ENCODE data around the gene MAP3K9.

- TF ChIP-seq PATZ1 (CRISPR knock-in tag; IDR thresholded peaks at IDR 0.05; ENCODE audit: borderline replicate concordance) (no peak), POU6F1 (CRISPR knock-in tag; IDR thresholded peaks at IDR 0.05; ENCODE audit: borderline replicate concordance, low read depth) (no peak), ZC3H10 (CRISPR knock-in tag; IDR thresholded peaks at IDR 0.05) (no peak), SNAI2 (CRISPR knock-in tag; IDR thresholded peaks at IDR 0.05) (no peak), RARB (CRISPR knock-in tag; IDR thresholded peaks at IDR 0.05) (no peak), TCF4 (CRISPR knock-in tag; IDR thresholded peaks at IDR 0.05; ENCODE audit: borderline replicate concordance) (no peak), OSR1 (CRISPR knock-in tag; IDR thresholded peaks at IDR 0.05) (no peak)
- TF ChIP-seq, protein P1, sequence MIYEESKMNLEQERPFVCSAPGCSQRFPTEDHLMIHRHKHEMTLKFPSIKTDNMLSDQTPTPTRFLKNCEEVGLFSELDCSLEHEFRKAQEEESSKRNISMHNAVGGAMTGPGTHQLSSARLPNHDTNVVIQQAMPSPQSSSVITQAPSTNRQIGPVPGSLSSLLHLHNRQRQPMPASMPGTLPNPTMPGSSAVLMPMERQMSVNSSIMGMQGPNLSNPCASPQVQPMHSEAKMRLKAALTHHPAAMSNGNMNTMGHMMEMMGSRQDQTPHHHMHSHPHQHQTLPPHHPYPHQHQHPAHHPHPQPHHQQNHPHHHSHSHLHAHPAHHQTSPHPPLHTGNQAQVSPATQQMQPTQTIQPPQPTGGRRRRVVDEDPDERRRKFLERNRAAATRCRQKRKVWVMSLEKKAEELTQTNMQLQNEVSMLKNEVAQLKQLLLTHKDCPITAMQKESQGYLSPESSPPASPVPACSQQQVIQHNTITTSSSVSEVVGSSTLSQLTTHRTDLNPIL (CRISPR knock-in tag; IDR thresholded peaks at IDR 0.05; ENCODE audit: low read depth), result no peak
These were observed 27.0 kb downstream of the MAP3K9 start for GRCh38 chr14:70782361-70782760.
